GM12878 (cell line): ENCODE results near the gene ADSL.

Experiments used
- ATF7 ChIP-seq: fragments of 450-650 bp; IDR thresholded peaks from 2 replicates; pipeline ENCODE4 v1.6.1; 2016; ENCODE audit warnings: low read depth, mild to moderate bottlenecking
- KDM1A ChIP-seq: fragments of 200-600 bp; sonication (generic); IDR thresholded peaks from 2 replicates; pipeline ENCODE4 v1.6.1; 2016; ENCODE audit warnings: borderline replicate concordance
- POLR2AphosphoS5 ChIP-seq: IDR thresholded peaks from 2 replicates; pipeline ENCODE4 v1.6.1; 2011; ENCODE audit warnings: mild to moderate bottlenecking, low read length, inconsistent platforms
- SIN3A ChIP-seq: IDR thresholded peaks from 2 replicates; pipeline ENCODE4 v1.6.1; 2012; ENCODE audit warnings: low read depth, low read length, improper control_type of control experiment
- TAF1 ChIP-seq: IDR thresholded peaks from 2 replicates; pipeline ENCODE4 v1.6.1; 2011; ENCODE audit warnings: mild to moderate bottlenecking, low read depth, low read length, borderline replicate concordance
- YY1 ChIP-seq: IDR thresholded peaks from 2 replicates; pipeline ENCODE4 v1.6.1; 2011; ENCODE audit warnings: low read depth, mild to moderate bottlenecking, low read length
- TF ChIP-seq, protein P1 (sequence below): fragments of 450-650 bp; IDR thresholded peaks from 2 replicates; pipeline ENCODE4 v1.6.1; 2018; ENCODE audit warnings: mild to moderate bottlenecking, low read depth, moderate library complexity; ENCODE audit not compliant: partially characterized antibody
- TF ChIP-seq, protein P2 (sequence below), 3 experiments: IDR thresholded peaks in 2 of 3; conservative IDR thresholded peaks in 1 of 3; 2 replicates each; pipeline ENCODE4 v1.5.1; 2011; ENCODE audit warnings: low read depth in 3 of 3, low read length in 3 of 3, mild to moderate bottlenecking in 3 of 3, control low read depth in 2 of 3, moderate library complexity in 2 of 3, inconsistent platforms in 1 of 3, mixed read lengths in 1 of 3; ENCODE audit not compliant: control insufficient read depth in 2 of 3, insufficient read depth in 1 of 3; ENCODE audit errors: extremely low read depth in 1 of 3
- TF ChIP-seq, protein P3 (sequence below): IDR thresholded peaks from 2 replicates; pipeline ENCODE4 v1.6.1; 2011; ENCODE audit warnings: low read depth, mild to moderate bottlenecking, low read length, moderate library complexity, borderline replicate concordance; ENCODE audit errors: extremely low read depth
- TF ChIP-seq, protein P4 (sequence below): IDR thresholded peaks from 2 replicates; pipeline ENCODE4 v1.6.1; 2012; ENCODE audit warnings: low read length, inconsistent platforms
- TF ChIP-seq, protein P5 (sequence below): IDR thresholded peaks from 2 replicates; pipeline ENCODE4 v1.6.1; 2012; ENCODE audit warnings: mild to moderate bottlenecking, low read depth, low read length

DNA sequence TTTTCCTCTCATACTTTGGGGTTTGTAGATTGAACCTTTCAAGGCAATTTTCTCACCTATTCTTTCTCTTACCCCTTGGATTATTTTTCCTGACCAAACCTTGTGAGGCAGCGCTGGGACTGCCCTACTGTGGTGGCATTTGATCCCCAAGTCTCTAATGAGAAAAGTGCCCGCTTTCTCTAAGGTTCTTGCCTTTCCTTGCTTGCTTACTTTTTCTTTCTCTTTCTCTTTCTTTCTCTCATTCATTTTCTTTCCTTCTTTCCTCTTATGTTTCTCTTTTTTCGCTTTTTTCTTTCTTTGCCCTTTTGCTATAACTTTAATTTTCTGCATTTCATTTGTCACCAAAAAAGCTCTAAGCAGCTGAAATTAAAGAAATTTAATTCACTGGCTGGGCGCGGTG is 40.7 kb upstream of the ADSL start:
- TF ChIP-seq ATF7 (no peak), KDM1A (no peak), SIN3A (no peak), TAF1 (no peak), YY1 (no peak), POLR2AphosphoS5 (no peak)
- TF ChIP-seq, protein P1, sequence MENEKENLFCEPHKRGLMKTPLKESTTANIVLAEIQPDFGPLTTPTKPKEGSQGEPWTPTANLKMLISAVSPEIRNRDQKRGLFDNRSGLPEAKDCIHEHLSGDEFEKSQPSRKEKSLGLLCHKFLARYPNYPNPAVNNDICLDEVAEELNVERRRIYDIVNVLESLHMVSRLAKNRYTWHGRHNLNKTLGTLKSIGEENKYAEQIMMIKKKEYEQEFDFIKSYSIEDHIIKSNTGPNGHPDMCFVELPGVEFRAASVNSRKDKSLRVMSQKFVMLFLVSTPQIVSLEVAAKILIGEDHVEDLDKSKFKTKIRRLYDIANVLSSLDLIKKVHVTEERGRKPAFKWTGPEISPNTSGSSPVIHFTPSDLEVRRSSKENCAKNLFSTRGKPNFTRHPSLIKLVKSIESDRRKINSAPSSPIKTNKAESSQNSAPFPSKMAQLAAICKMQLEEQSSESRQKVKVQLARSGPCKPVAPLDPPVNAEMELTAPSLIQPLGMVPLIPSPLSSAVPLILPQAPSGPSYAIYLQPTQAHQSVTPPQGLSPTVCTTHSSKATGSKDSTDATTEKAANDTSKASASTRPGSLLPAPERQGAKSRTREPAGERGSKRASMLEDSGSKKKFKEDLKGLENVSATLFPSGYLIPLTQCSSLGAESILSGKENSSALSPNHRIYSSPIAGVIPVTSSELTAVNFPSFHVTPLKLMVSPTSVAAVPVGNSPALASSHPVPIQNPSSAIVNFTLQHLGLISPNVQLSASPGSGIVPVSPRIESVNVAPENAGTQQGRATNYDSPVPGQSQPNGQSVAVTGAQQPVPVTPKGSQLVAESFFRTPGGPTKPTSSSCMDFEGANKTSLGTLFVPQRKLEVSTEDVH: no peak
- TF ChIP-seq, protein P2, sequence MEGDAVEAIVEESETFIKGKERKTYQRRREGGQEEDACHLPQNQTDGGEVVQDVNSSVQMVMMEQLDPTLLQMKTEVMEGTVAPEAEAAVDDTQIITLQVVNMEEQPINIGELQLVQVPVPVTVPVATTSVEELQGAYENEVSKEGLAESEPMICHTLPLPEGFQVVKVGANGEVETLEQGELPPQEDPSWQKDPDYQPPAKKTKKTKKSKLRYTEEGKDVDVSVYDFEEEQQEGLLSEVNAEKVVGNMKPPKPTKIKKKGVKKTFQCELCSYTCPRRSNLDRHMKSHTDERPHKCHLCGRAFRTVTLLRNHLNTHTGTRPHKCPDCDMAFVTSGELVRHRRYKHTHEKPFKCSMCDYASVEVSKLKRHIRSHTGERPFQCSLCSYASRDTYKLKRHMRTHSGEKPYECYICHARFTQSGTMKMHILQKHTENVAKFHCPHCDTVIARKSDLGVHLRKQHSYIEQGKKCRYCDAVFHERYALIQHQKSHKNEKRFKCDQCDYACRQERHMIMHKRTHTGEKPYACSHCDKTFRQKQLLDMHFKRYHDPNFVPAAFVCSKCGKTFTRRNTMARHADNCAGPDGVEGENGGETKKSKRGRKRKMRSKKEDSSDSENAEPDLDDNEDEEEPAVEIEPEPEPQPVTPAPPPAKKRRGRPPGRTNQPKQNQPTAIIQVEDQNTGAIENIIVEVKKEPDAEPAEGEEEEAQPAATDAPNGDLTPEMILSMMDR (IDR thresholded peaks at IDR 0.05 in 2 of 3, conservative IDR thresholded peaks at IDR 0.05 in 1 of 3; ENCODE audit: control insufficient read depth in 2 of 3, extremely low read depth in 1 of 3, insufficient read depth in 1 of 3, low read depth in 3 of 3, low read length in 3 of 3): no peak
- TF ChIP-seq, protein P3, sequence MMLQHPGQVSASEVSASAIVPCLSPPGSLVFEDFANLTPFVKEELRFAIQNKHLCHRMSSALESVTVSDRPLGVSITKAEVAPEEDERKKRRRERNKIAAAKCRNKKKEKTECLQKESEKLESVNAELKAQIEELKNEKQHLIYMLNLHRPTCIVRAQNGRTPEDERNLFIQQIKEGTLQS: no peak
- TF ChIP-seq, protein P4, sequence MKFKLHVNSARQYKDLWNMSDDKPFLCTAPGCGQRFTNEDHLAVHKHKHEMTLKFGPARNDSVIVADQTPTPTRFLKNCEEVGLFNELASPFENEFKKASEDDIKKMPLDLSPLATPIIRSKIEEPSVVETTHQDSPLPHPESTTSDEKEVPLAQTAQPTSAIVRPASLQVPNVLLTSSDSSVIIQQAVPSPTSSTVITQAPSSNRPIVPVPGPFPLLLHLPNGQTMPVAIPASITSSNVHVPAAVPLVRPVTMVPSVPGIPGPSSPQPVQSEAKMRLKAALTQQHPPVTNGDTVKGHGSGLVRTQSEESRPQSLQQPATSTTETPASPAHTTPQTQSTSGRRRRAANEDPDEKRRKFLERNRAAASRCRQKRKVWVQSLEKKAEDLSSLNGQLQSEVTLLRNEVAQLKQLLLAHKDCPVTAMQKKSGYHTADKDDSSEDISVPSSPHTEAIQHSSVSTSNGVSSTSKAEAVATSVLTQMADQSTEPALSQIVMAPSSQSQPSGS: no peak
- TF ChIP-seq, protein P5, sequence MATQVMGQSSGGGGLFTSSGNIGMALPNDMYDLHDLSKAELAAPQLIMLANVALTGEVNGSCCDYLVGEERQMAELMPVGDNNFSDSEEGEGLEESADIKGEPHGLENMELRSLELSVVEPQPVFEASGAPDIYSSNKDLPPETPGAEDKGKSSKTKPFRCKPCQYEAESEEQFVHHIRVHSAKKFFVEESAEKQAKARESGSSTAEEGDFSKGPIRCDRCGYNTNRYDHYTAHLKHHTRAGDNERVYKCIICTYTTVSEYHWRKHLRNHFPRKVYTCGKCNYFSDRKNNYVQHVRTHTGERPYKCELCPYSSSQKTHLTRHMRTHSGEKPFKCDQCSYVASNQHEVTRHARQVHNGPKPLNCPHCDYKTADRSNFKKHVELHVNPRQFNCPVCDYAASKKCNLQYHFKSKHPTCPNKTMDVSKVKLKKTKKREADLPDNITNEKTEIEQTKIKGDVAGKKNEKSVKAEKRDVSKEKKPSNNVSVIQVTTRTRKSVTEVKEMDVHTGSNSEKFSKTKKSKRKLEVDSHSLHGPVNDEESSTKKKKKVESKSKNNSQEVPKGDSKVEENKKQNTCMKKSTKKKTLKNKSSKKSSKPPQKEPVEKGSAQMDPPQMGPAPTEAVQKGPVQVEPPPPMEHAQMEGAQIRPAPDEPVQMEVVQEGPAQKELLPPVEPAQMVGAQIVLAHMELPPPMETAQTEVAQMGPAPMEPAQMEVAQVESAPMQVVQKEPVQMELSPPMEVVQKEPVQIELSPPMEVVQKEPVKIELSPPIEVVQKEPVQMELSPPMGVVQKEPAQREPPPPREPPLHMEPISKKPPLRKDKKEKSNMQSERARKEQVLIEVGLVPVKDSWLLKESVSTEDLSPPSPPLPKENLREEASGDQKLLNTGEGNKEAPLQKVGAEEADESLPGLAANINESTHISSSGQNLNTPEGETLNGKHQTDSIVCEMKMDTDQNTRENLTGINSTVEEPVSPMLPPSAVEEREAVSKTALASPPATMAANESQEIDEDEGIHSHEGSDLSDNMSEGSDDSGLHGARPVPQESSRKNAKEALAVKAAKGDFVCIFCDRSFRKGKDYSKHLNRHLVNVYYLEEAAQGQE: no peak
